Measurements from ENCODE around the gene SMOC2.
"Not testable (repeated sequence)": the region's sequence is repeated elsewhere in the genome, so short reads cannot be mapped to it uniquely, and the experiment has no call there.

- TF ChIP-seq RAD21 (conservative IDR thresholded peaks at IDR 0.05 in 1 of 2, IDR thresholded peaks at IDR 0.05 in 1 of 2); REST (IDR thresholded peaks at IDR 0.05); CTCF (IDR thresholded peaks at IDR 0.05); NR3C1 (IDR thresholded peaks at IDR 0.05); POLR2A (IDR thresholded peaks at IDR 0.05; ENCODE audit: low read length); ELK1 (IDR thresholded peaks at IDR 0.05; ENCODE audit: low read depth, low read length); CHD2 (IDR thresholded peaks at IDR 0.05; ENCODE audit: low read length, partially characterized antibody); ZC3H11A (IDR thresholded peaks at IDR 0.05); MYC (IDR thresholded peaks at IDR 0.05; ENCODE audit: borderline replicate concordance, low read length); HOXB5 (CRISPR knock-in tag; IDR thresholded peaks at IDR 0.05); MAX (IDR thresholded peaks at IDR 0.05); USF2 (IDR thresholded peaks at IDR 0.05): not testable (repeated sequence)
These were observed 236.4 kb downstream of the SMOC2 start for GRCh38 chr6:168677323-168677781.

Measured in A549 (cell line).